Ovary (tissue), 9 donors: Measurements from ENCODE around the gene RPRD1A. TPM values are rescaled to one million over a fixed set of nuclear protein-coding genes. Genes with fewer than 3 reads are reported as not detected.
A peak's percentile ranks its signal among the peaks of the same experiment; 100 is the strongest.
"Not testable (repeated sequence)": the region's sequence is repeated elsewhere in the genome, so short reads cannot be mapped to it uniquely, and the experiment has no call there.

Experiments used
- DNase-seq, 5 donors: peaks; one replicate each; pipeline ENCODE4 v3.0.0-alpha.2; 2019 to 2020
- H3K27ac ChIP-seq, 2 donors: fragments of 200-600 bp; one replicate each; pipeline versions ENCODE4 v1.5.1 to v1.8.0; 2019 to 2022
- H3K27me3 ChIP-seq: fragments of 200-600 bp; one replicate; pipeline ENCODE4 v1.8.0; 2022
- H3K36me3 ChIP-seq: fragments of 200-600 bp; sonication (generic); one replicate; pipeline ENCODE4 v1.5.1; 2019
- H3K4me1 ChIP-seq: one replicate; pipeline ENCODE4 v1.8.1; 2013; ENCODE audit warnings: mild to moderate bottlenecking, moderate library complexity; ENCODE audit not compliant: insufficient read depth
- H3K4me3 ChIP-seq: fragments of 200-600 bp; sonication (generic); one replicate; pipeline ENCODE4 v1.5.1; 2017
- H3K9me3 ChIP-seq, 2 donors: fragments of 200-600 bp in 1 of 2; sonication (generic) in 1 of 2; one replicate each; pipeline versions ENCODE4 v1.5.1 to v1.8.1; 2013 to 2019; ENCODE audit warnings: mild to moderate bottlenecking in 1 of 2, moderate library complexity in 1 of 2
- EP300 ChIP-seq: sonication (generic); formaldehyde crosslinking; IDR thresholded peaks from one replicate; pipeline ENCODE4 v1.6.1; 2017; ENCODE audit warnings: antibody characterized with exemption
- POLR2A ChIP-seq: fragments of 450-650 bp; IDR thresholded peaks from one replicate; pipeline ENCODE4 v1.6.1; 2017; ENCODE audit warnings: antibody characterized with exemption, mild to moderate bottlenecking, moderate library complexity
- WGBS, 3 donors: extraction: QIAGEN DNeasy Blood & Tissue Kit in 1 of 3; methylation state at CpG; one replicate each; pipeline versions ENCODE4 v1.1.5 to v1.1.7; 2013 to 2017; 5-methylcytosine and 5-hydroxymethylcytosine counted together
- intact Hi-C, 4 donors: fragments of 100-400 bp; cut with DNase I; formaldehyde crosslinking; loops; one replicate each; pipeline versions ENCODE4 v1.11.0 to v1.15.1; 2022 to 2023
- polyA plus RNA-seq, 2 donors: library from polyadenylated mRNA; stranded (reverse); fragments of 200-250 nt in 1 of 2; fragments of 350-450 nt in 1 of 2; fragmentation: Illumina TruSeq in 1 of 2; extraction: RNeasy Lipid Tissue Mini Kit (QIAGEN cat#74804) in 1 of 2; gene quantifications; one replicate each; pipeline ENCODE4 v1.2.3, GENCODE V29; 2013 to 2014
- total RNA-seq, 7 donors: library from RNA; depleted of rRNA in 2 of 7; stranded (reverse); fragments of >200 nt in 2 of 7; fragmentation: NEBNext Ultra II Directional in 3 of 7; extraction: Animal tissue kit (Norgen Biotek cat#: 25700) in 3 of 7; gene quantifications; one replicate each; pipeline versions ENCODE4 v1.1.0 to v1.2.4, GENCODE V29; 2016 to 2023
- TF ChIP-seq, protein P1 (sequence below), 3 donors: fragments of 450-650 bp in 2 of 3; fragments of 200-600 bp in 1 of 3; IDR thresholded peaks; one replicate each; pipeline versions ENCODE4 v1.5.1 to v1.8.0; 2016 to 2022; ENCODE audit warnings: antibody characterized with exemption in 3 of 3, mild to moderate bottlenecking in 1 of 3
- donor health status: DM: no; HTN: no; CAD: no; lungs with moderate emphysema.
- donor health status: DM: no; HTN: no; CAD: no.
- donor health status: Bipolar disorder and iron deficiency.
- donor health status: DM: yes; HTN: yes; CAD: no.
- donor health status: DM: no; HTN: no; CAD: no.
- donor health status: DM: yes; HTN: yes; CAD: no.

The RPRD1A gene
- total and polyA plus RNA-seq, 9 donors = 19.3 to 56.8 (median 41.3) TPM

- Histone ChIP-seq H3K4me1 (no peaks in the 10 kb centered on the region), H3K9me3 (no peaks in the 10 kb centered on the region), H3K4me3 (peak overlapping the region; percentile 71), H3K27ac (no peak overlapping the region), H3K27me3 (no peaks in the 10 kb centered on the region), H3K36me3 (no peaks in the 10 kb centered on the region)
- TF ChIP-seq, protein P1, sequence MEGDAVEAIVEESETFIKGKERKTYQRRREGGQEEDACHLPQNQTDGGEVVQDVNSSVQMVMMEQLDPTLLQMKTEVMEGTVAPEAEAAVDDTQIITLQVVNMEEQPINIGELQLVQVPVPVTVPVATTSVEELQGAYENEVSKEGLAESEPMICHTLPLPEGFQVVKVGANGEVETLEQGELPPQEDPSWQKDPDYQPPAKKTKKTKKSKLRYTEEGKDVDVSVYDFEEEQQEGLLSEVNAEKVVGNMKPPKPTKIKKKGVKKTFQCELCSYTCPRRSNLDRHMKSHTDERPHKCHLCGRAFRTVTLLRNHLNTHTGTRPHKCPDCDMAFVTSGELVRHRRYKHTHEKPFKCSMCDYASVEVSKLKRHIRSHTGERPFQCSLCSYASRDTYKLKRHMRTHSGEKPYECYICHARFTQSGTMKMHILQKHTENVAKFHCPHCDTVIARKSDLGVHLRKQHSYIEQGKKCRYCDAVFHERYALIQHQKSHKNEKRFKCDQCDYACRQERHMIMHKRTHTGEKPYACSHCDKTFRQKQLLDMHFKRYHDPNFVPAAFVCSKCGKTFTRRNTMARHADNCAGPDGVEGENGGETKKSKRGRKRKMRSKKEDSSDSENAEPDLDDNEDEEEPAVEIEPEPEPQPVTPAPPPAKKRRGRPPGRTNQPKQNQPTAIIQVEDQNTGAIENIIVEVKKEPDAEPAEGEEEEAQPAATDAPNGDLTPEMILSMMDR (IDR thresholded peaks at IDR 0.05) = no peak
- TF ChIP-seq POLR2A (no peak), EP300 (no peak)
- WGBS, 3 donors = 10 to 14% (median 12%) methylated on average over 5 of the region's 5 CpGs
- no peak for DNase-seq
- intact Hi-C loops = no loop called here
Measured at GRCh38 chr18:36066001-36066400, 1.4 kb downstream of the RPRD1A start.

DNA sequence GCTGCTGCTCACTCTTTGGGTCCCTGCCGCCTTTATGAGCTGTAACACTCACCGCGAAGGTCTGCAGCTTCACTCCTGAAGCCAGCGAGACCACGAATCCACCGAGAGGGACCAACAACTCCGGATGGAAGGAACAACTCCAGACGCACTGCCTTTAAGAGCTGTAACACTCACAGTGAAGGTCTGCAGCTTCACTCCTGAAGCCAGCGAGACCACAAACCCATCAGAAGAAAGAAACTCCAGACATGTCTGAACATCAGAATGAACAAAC lies 2.6 kb downstream of the RPRD1A start:
- DNase-seq, H3K4me3 ChIP-seq, H3K27me3 ChIP-seq, H3K36me3 ChIP-seq, H3K27ac ChIP-seq, H3K4me1 ChIP-seq, H3K9me3 ChIP-seq, intact Hi-C loops: not testable (repeated sequence)
- WGBS, 3 donors = 94 to 96% (median 95%) methylated on average over 9 of the region's 9 CpGs

- intact Hi-C loops = no loop called here
- Histone ChIP-seq H3K4me1 (no peaks in the 10 kb centered on the region), H3K4me3 (no peak overlapping the region), H3K36me3 (no peaks in the 10 kb centered on the region), H3K9me3 (no peaks in the 10 kb centered on the region), H3K27ac (no peak overlapping the region), H3K27me3 (no peaks in the 10 kb centered on the region)
- DNase-seq = no peak
- 94 to 95% (median 95%) methylated on average over 31 of the region's 31 CpGs for WGBS, 3 donors
- no peak for TF ChIP-seq EP300
Measured at GRCh38 chr18:36064027-36064808, 3.1 kb downstream of the RPRD1A start.

DNA sequence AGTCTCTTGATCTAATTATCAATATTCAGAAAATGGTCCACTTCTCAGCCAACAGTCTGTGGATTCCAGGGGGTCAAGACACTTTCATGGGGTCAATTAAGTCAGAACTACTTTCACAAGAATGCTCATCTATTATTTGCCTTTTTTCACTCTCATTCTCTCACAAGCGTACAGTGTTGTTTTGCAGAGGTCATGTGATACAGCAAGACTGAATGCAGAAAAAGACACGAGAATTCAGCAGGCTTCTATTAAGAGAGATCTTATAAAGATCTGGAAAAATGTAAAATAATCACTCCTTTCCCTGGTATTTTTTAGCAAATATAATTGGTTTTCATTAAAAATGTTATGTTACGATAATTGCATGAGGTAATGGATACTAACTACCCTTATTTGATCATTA lies 8.7 kb downstream of the RPRD1A start:
- H3K9me3 ChIP-seq = no peaks in the 10 kb centered on the region
- no peaks in the 10 kb centered on the region for H3K36me3 ChIP-seq
- intact Hi-C loops = no loop called here
- peaks cover 2% of the 10 kb centered on the region for H3K4me1 ChIP-seq
- no peak overlapping the region for H3K4me3 ChIP-seq
- H3K27me3 ChIP-seq = no peaks in the 10 kb centered on the region
- no peak for TF ChIP-seq EP300
- TF ChIP-seq, protein P1 (IDR thresholded peaks at IDR 0.05) = no peak
- TF ChIP-seq POLR2A = no peak
- WGBS, 3 donors = 76 to 83% (median 83%) methylated on average over 3 of the region's 3 CpGs
- no peak for DNase-seq
- no peak overlapping the region for H3K27ac ChIP-seq

DNA sequence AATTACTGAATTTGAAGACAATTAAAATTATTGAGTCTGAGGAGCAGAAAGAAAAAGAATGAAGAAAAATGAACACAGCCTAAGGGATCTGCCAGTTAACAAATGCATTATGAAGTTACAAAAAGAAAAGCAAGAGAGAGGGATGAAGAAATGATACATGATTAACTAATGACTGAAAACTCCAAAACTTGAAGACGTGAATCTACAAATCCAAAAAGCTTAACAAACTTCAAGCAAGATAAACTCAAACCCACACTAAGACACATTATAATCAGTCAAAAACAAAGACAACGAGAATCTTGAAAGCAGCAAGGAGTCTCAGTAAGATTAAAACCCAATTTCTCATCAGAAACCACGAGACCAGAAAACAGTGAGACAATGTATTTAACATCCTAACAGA lies 15.6 kb downstream of the RPRD1A start:
- DNase-seq = no peak
- TF ChIP-seq, protein P1 (IDR thresholded peaks at IDR 0.05) = no peak
- no peak for TF ChIP-seq POLR2A
- TF ChIP-seq EP300 = no peak
- H3K36me3 ChIP-seq = no peaks in the 10 kb centered on the region
- 96 to 98% (median 97%) methylated on average over 3 of the region's 3 CpGs for WGBS, 3 donors
- intact Hi-C loops = no loop called here
- H3K4me1 ChIP-seq = peaks cover 2% of the 10 kb centered on the region
- no peak overlapping the region for H3K27ac ChIP-seq
- no peaks in the 10 kb centered on the region for H3K27me3 ChIP-seq
- no peak overlapping the region for H3K4me3 ChIP-seq
- H3K9me3 ChIP-seq = no peaks in the 10 kb centered on the region
